ENCODE data around the gene CBR1.
A peak's percentile ranks its signal among the peaks of the same experiment; 100 is the strongest.

CBR1 gene

GRCh38 chr21:36069713-36070583, at the start of gene CBR1:
Gene CBR1 (plus strand): TSS chr21:36070024. CDS start chr21:36070116, 92 bp downstream.
- DNase-seq = peak; percentile 97

- no peak for DNase-seq
These were observed 48.5 kb upstream of the CBR1 start for GRCh38 chr21:36021251-36021837.

- no peak for DNase-seq
These were observed 47.3 kb upstream of the CBR1 start for GRCh38 chr21:36022427-36023091.

- no peak for DNase-seq
These were observed 46.7 kb upstream of the CBR1 start for GRCh38 chr21:36023092-36023480.

GRCh38 chr21:36024782-36025181, 45.0 kb upstream of the CBR1 start:
- DNase-seq = no peak

GRCh38 chr21:36027347-36027746, 42.5 kb upstream of the CBR1 start:
- DNase-seq = no peak

GRCh38 chr21:36028127-36029069, 41.4 kb upstream of the CBR1 start:
- peak; percentile 75 for DNase-seq

GRCh38 chr21:36029309-36029708, 40.5 kb upstream of the CBR1 start:
- DNase-seq = no peak

- no peak for DNase-seq
These were observed 39.1 kb upstream of the CBR1 start for GRCh38 chr21:36030581-36031189.

GRCh38 chr21:36032647-36033406, 37.0 kb upstream of the CBR1 start:
- DNase-seq = no peak

- no peak for DNase-seq
These were observed 35.5 kb upstream of the CBR1 start for GRCh38 chr21:36034211-36034913.

- peak; percentile 1 for DNase-seq
These were observed 34.4 kb upstream of the CBR1 start for GRCh38 chr21:36035381-36035791.

- no peak for DNase-seq
These were observed 30.9 kb upstream of the CBR1 start for GRCh38 chr21:36038701-36039497.

- DNase-seq = no peak
These were observed 30.0 kb upstream of the CBR1 start for GRCh38 chr21:36039861-36040260.

- DNase-seq = no peak
These were observed 29.4 kb upstream of the CBR1 start for GRCh38 chr21:36040389-36040788.

- DNase-seq = no peak
These were observed 27.9 kb upstream of the CBR1 start for GRCh38 chr21:36041910-36042309.

GRCh38 chr21:36044056-36044455, 25.8 kb upstream of the CBR1 start:
- DNase-seq = no peak

- no peak for DNase-seq
These were observed 23.8 kb upstream of the CBR1 start for GRCh38 chr21:36045993-36046392.

- no peak for DNase-seq
These were observed 22.7 kb upstream of the CBR1 start for GRCh38 chr21:36047139-36047538.

GRCh38 chr21:36048357-36048756, 21.5 kb upstream of the CBR1 start:
- DNase-seq = no peak
